Tibial artery (tissue), 4 donors: ENCODE measurements around the gene FOXD1.
"Not testable (repeated sequence)": the region's sequence is repeated elsewhere in the genome, so short reads cannot be mapped to it uniquely, and the experiment has no call there.

Source experiments
- DNase-seq, 2 donors: peaks; one replicate each; pipeline ENCODE4 v3.0.0-alpha.2; 2019
- H3K27ac ChIP-seq, 2 donors: fragments of 200-600 bp; sonication (generic) in 1 of 2; 1 replicate in 1 of 2; 2 replicates in 1 of 2; pipeline ENCODE4 v1.5.1; 2018 to 2019; ENCODE audit warnings: mild to moderate bottlenecking in 1 of 2
- H3K27me3 ChIP-seq, 2 donors: fragments of 200-600 bp; sonication (generic) in 1 of 2; one replicate each; pipeline versions ENCODE4 v1.5.1 to v1.6.0; 2016 to 2019
- H3K36me3 ChIP-seq, 3 donors: fragments of 200-600 bp; sonication (generic) in 2 of 3; one replicate each; pipeline ENCODE4 v1.5.1; 2016 to 2019; ENCODE audit warnings: mild to moderate bottlenecking in 2 of 3
- H3K4me1 ChIP-seq, 4 donors: fragments of 200-600 bp; sonication (generic) in 2 of 4; 1 replicate in 3 of 4; 2 replicates in 1 of 4; pipeline ENCODE4 v1.5.1; 2016 to 2019
- H3K4me3 ChIP-seq, 2 donors: fragments of 200-600 bp; sonication (generic) in 1 of 2; 1 replicate in 1 of 2; 2 replicates in 1 of 2; pipeline ENCODE4 v1.5.1; 2018 to 2019; ENCODE audit warnings: mild to moderate bottlenecking in 2 of 2
- H3K9me3 ChIP-seq, 3 donors: fragments of 200-600 bp; sonication (generic) in 1 of 3; one replicate each; pipeline ENCODE4 v1.5.1; 2016 to 2019
- intact Hi-C: fragments of 100-400 bp; cut with DNase I; formaldehyde crosslinking; loops from one replicate; pipeline ENCODE4 v1.15.0; 2023; ENCODE audit warnings: low total_unique reads
- TF ChIP-seq, protein P1 (sequence below), 2 experiments: fragments of 200-600 bp in 1 of 2; fragments of 450-650 bp in 1 of 2; IDR thresholded peaks; one replicate each; pipeline ENCODE4 v1.5.1; 2017 to 2019; ENCODE audit warnings: antibody characterized with exemption in 2 of 2, mild to moderate bottlenecking in 1 of 2, moderate library complexity in 1 of 2

FOXD1 gene

GRCh38 chr5:73460133-73460532, 11.6 kb upstream of the FOXD1 start:
- Histone ChIP-seq H3K27me3 (peaks cover 0 to 38% of the 10 kb centered on the region in 2 donors), H3K4me1 (no peaks in the 10 kb centered on the region), H3K9me3 (no peaks in the 10 kb centered on the region), H3K4me3 (no peak overlapping the region), H3K36me3 (no peaks in the 10 kb centered on the region), H3K27ac (no peak overlapping the region)
- TF ChIP-seq, protein P1, sequence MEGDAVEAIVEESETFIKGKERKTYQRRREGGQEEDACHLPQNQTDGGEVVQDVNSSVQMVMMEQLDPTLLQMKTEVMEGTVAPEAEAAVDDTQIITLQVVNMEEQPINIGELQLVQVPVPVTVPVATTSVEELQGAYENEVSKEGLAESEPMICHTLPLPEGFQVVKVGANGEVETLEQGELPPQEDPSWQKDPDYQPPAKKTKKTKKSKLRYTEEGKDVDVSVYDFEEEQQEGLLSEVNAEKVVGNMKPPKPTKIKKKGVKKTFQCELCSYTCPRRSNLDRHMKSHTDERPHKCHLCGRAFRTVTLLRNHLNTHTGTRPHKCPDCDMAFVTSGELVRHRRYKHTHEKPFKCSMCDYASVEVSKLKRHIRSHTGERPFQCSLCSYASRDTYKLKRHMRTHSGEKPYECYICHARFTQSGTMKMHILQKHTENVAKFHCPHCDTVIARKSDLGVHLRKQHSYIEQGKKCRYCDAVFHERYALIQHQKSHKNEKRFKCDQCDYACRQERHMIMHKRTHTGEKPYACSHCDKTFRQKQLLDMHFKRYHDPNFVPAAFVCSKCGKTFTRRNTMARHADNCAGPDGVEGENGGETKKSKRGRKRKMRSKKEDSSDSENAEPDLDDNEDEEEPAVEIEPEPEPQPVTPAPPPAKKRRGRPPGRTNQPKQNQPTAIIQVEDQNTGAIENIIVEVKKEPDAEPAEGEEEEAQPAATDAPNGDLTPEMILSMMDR (IDR thresholded peaks at IDR 0.05) = no peak
- no peak for DNase-seq
- intact Hi-C loops = no loop called here

DNA sequence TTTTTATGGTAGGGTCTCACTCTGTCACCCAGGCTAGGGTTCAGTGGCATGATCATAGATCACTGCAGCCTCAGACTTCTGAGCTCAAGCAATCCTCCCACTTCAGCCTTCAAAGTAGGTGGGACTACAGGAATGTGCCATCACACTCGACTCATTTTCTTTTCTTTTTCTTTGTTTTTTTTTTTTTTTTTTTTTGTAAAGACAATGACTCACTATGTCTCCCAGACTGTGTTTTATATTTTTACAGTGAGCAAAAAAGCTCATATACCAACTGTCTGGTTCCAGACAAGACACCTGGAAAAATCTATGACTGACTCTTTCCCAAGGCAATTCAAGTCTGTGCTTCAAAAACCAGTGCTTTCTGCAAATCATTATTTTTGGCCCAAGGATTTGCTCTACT, 10.8 kb upstream of the FOXD1 start:
- intact Hi-C loops = no loop called here
- no peak overlapping the region for H3K27ac ChIP-seq
- peaks cover 0 to 43% of the 10 kb centered on the region in 2 donors for H3K27me3 ChIP-seq
- H3K4me1 ChIP-seq = no peaks in the 10 kb centered on the region
- H3K4me3 ChIP-seq = no peak overlapping the region
- TF ChIP-seq, protein P1 (IDR thresholded peaks at IDR 0.05) = no peak
- H3K9me3 ChIP-seq = no peaks in the 10 kb centered on the region
- DNase-seq = no peak
- H3K36me3 ChIP-seq = no peaks in the 10 kb centered on the region

- intact Hi-C loops, H3K36me3 ChIP-seq, H3K27ac ChIP-seq, H3K9me3 ChIP-seq, H3K4me3 ChIP-seq, DNase-seq, H3K4me1 ChIP-seq: not testable (repeated sequence)
- H3K27me3 ChIP-seq = peaks cover 0 to 70% of the 10 kb centered on the region in 2 donors
These were observed 7.9 kb upstream of the FOXD1 start for GRCh38 chr5:73456462-73456861.

DNA sequence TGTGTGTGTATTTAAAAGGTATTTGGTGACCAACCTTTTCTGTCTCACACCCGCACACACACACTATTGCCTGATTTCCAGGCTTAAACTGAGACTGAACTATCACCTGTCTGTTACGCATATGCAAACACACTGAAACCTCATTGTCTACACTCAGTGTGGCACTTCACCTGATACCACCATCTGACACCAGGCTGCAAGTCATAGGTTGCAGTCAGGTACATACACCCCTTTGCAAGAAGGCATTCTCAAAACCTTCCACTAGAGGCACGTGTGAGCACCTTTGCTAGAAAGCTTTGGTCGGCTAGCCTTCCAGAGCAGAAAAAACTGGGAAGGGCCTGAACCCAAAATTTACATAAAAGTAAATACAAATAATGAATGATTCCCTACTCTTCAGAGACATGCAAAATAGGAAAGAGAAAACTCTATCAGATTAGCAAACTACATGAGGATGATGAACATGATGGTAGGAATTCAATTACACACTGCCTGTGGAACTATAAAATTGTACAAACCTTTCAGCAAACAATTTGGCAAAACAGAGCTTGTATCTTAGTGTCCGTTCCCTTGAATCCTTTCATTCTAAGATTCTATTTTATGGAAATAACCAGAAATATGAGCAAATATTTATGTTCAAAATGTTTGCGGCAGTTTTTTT, 5.9 kb upstream of the FOXD1 start:
- no peaks in the 10 kb centered on the region for H3K36me3 ChIP-seq
- H3K27me3 ChIP-seq = peaks cover 3 to 79% of the 10 kb centered on the region in 2 donors
- no peak overlapping the region for H3K4me3 ChIP-seq
- H3K4me1 ChIP-seq = peaks cover 0 to 14% (median 10%) of the 10 kb centered on the region in 4 donors
- TF ChIP-seq, protein P1 (IDR thresholded peaks at IDR 0.05) = peak; percentile 52 to 68
- no peaks in the 10 kb centered on the region for H3K9me3 ChIP-seq
- H3K27ac ChIP-seq = no peak overlapping the region
- intact Hi-C loops = loop anchor here (5.0 kb wide), 1 partner anchor 237 kb away; no protein-coding TSS in a partner anchor
- DNase-seq = no peak

GRCh38 chr5:73452215-73452614, 3.6 kb upstream of the FOXD1 start:
- H3K27me3 ChIP-seq = peaks cover 5 to 87% of the 10 kb centered on the region in 2 donors
- intact Hi-C loops = loop anchor here (5.0 kb wide), 1 partner anchor 235 kb away; no protein-coding TSS in a partner anchor
- peaks cover 0 to 30% (median 19%) of the 10 kb centered on the region in 4 donors for H3K4me1 ChIP-seq
- no peaks in the 10 kb centered on the region for H3K36me3 ChIP-seq
- no peaks in the 10 kb centered on the region for H3K9me3 ChIP-seq
- H3K27ac ChIP-seq = no peak overlapping the region
- DNase-seq = no peak
- TF ChIP-seq, protein P1 (IDR thresholded peaks at IDR 0.05) = no peak
- no peak overlapping the region for H3K4me3 ChIP-seq

DNA sequence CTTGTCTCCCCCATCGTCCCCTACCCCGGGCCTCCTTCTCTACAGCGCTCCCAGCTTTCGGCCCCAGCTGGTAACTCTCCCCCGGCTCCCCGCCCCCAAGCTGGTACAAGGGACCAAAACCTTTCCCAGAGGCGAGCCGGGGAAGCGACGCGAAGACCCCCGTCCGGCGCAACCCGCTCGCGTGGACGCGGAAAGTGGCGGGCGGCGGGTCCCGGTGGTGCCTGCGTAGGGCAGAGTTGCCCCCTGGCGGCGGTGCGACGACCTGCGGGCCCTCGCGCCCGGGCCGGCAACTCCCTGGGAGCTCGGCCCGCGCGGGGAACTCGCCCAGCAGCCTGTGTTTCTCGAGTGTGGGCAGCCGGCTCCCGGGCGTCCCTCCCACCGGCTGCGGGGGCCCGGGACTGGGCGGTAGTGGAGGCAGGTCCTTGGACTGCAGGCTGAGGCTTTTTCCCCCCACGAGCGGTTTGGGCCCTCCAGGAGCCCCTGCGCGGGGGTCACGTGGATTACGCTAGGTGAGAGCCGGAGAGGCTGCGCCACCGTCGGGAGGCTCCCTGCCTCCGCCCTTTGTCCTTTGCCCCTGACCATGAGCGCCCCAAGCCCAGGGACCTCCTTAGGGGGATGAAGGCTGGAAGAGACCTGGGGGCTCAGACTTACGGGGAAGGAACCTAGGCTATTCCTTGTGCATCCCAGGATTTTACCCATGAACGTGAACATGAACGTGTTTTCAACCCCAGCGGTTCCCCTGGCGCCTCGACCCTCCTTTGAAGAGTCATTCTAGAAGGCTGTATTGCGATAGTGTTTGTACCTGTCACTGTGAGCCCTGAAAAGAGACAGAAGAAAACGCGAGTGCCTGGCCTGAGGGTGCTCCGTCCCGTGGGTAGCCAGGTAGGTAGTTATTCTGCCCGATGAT, 2.9 kb upstream of the FOXD1 start:
- TF ChIP-seq, protein P1 (IDR thresholded peaks at IDR 0.05) = peak; percentile 63 to 82
- Histone ChIP-seq H3K4me3 (peak overlapping the region in 1 of 2 donors; percentile 19), H3K4me1 (peaks cover 0 to 35% (median 24%) of the 10 kb centered on the region in 4 donors), H3K9me3 (no peaks in the 10 kb centered on the region), H3K36me3 (no peaks in the 10 kb centered on the region), H3K27ac (no peak overlapping the region), H3K27me3 (peaks cover 7 to 86% of the 10 kb centered on the region in 2 donors)
- intact Hi-C loops = loop anchor here (2.0 to 5.0 kb wide), 2 partner anchors 15 to 234 kb away; no protein-coding TSS in a partner anchor
- peak in 1 of 2 donors; percentile 73 for DNase-seq
